Glutamatergic neuron (in vitro differentiated cells): ENCODE results near the gene INTS2. TPM values are rescaled to one million over a fixed set of nuclear protein-coding genes. Genes with fewer than 3 reads are reported as not detected.
"Not testable (repeated sequence)": the region's sequence is repeated elsewhere in the genome, so short reads cannot be mapped to it uniquely, and the experiment has no call there.

Source experiments
- DNase-seq: peaks from one replicate; pipeline ENCODE4 v3.0.0; 2022
- H3K27ac Mint-ChIP-seq: one replicate; pipeline ENCODE4 v1.8.0; 2020; ENCODE audit warnings: mild to moderate bottlenecking, mixed read lengths, inconsistent platforms; ENCODE audit not compliant: unreplicated experiment
- H3K27me3 Mint-ChIP-seq: one replicate; pipeline ENCODE4 v1.8.0; 2020; ENCODE audit warnings: mild to moderate bottlenecking, moderate library complexity, mixed read lengths, inconsistent platforms; ENCODE audit not compliant: unreplicated experiment
- H3K36me3 Mint-ChIP-seq: one replicate; pipeline ENCODE4 v1.8.0; 2020; ENCODE audit warnings: mild to moderate bottlenecking, mixed read lengths, inconsistent platforms; ENCODE audit not compliant: unreplicated experiment
- H3K4me1 Mint-ChIP-seq: one replicate; pipeline ENCODE4 v1.8.0; 2020; ENCODE audit warnings: mild to moderate bottlenecking, low read depth, mixed read lengths, inconsistent platforms; ENCODE audit not compliant: unreplicated experiment
- H3K4me3 Mint-ChIP-seq: one replicate; pipeline ENCODE4 v1.8.0; 2020; ENCODE audit warnings: mild to moderate bottlenecking, mixed read lengths, inconsistent platforms; ENCODE audit not compliant: unreplicated experiment
- H3K9me3 Mint-ChIP-seq: one replicate; pipeline ENCODE4 v1.8.0; 2020; ENCODE audit warnings: mild to moderate bottlenecking, moderate library complexity, mixed read lengths, inconsistent platforms; ENCODE audit not compliant: unreplicated experiment
- CTCF ChIP-seq: fragments of 200-600 bp; sonication (generic); IDR thresholded peaks from one replicate; pipeline ENCODE4 v1.5.0; 2021; ENCODE audit not compliant: partially characterized antibody, unreplicated experiment
- total RNA-seq: library from RNA; stranded (reverse); fragmentation: NEBNext Ultra II Directional; extraction: Animal tissue kit (Norgen Biotek cat#: 25700); gene quantifications from one replicate; pipeline ENCODE4 v1.2.1, GENCODE V29; 2021; ENCODE audit not compliant: unreplicated experiment

The INTS2 gene
- total RNA-seq, 1 donor from 2014 or later, result 16.9 TPM

- Mint-ChIP-seq H3K4me1 (no peaks in the 10 kb centered on the region), H3K4me3 (no peak overlapping the region), H3K36me3 (no peaks in the 10 kb centered on the region), H3K27ac (no peak overlapping the region), H3K9me3 (no peaks in the 10 kb centered on the region), H3K27me3 (peaks cover 2% of the 10 kb centered on the region)
- no peak for TF ChIP-seq CTCF
- DNase-seq, result no peak
Observed at GRCh38 chr17:61946359-61946758, 18.6 kb upstream of the INTS2 start.

DNA sequence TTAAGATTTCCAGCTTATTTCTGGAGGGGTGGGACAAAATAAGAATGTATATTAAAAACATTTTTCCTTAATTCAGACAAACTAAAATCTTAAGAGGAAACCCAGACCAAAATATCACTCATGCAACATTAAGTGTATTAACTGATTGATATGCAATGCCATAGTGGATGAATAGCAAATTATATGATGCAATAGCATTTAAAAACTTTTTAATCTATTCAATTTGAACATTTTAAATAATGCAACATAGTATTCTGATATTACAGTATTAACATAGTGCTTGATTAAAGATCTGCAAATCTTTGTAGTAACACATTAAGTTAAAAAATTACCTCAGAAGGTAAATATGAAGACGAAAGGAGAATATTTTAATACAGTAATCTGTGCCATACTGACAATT is 15.3 kb upstream of the INTS2 start:
- Mint-ChIP-seq H3K27ac (no peak overlapping the region), H3K4me1 (no peaks in the 10 kb centered on the region), H3K4me3 (no peak overlapping the region), H3K9me3 (no peaks in the 10 kb centered on the region), H3K36me3 (no peaks in the 10 kb centered on the region), H3K27me3 (no peaks in the 10 kb centered on the region)
- no peak for TF ChIP-seq CTCF
- DNase-seq, result no peak

GRCh38 chr17:61942085-61942484 is 14.3 kb upstream of the INTS2 start:
- no peak for TF ChIP-seq CTCF

DNA sequence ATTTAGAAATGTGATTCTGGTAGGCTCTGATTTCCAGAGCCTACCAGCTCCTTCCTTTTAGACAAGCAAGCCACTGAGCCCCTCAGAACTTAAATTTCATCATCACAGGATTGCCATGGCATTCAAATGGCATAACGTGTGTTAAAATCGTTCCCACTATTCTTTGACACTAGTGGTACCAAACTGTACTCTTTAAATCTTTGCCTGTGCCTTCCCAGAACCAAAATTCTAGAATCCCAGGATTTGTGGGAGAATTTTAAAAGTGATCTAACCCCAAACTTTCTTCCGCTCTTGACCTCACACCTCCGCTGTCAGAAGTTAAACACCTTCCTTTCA is 287 bp upstream of the INTS2 start:
- H3K27me3 Mint-ChIP-seq, result peaks cover 2% of the 10 kb centered on the region
- peak overlapping the region; percentile 95 for H3K4me3 Mint-ChIP-seq
- peaks cover 5% of the 10 kb centered on the region for H3K9me3 Mint-ChIP-seq
- H3K36me3 Mint-ChIP-seq, result no peaks in the 10 kb centered on the region
- peak overlapping the region; percentile 91 for H3K27ac Mint-ChIP-seq
- no peak for DNase-seq
- peaks cover 8% of the 10 kb centered on the region for H3K4me1 Mint-ChIP-seq
- no peak for TF ChIP-seq CTCF

More at GRCh38 chr17:61942085-61942484, 14.3 kb upstream of the INTS2 start:
- H3K4me3 Mint-ChIP-seq, result no peak overlapping the region
- DNase-seq, result no peak
- no peaks in the 10 kb centered on the region for H3K27me3 Mint-ChIP-seq
- H3K36me3 Mint-ChIP-seq, result no peaks in the 10 kb centered on the region
- no peaks in the 10 kb centered on the region for H3K4me1 Mint-ChIP-seq
- H3K9me3 Mint-ChIP-seq, result no peaks in the 10 kb centered on the region
- no peak overlapping the region for H3K27ac Mint-ChIP-seq

GRCh38 chr17:61926826-61927207 is 965 bp downstream of the INTS2 start:
- peak overlapping the region; percentile 91 for H3K27ac Mint-ChIP-seq
- H3K27me3 Mint-ChIP-seq, result peaks cover 2% of the 10 kb centered on the region
- no peaks in the 10 kb centered on the region for H3K36me3 Mint-ChIP-seq
- TF ChIP-seq CTCF, result no peak
- no peak for DNase-seq
- peak overlapping the region; percentile 95 for H3K4me3 Mint-ChIP-seq
- peaks cover 5% of the 10 kb centered on the region for H3K9me3 Mint-ChIP-seq
- H3K4me1 Mint-ChIP-seq, result peaks cover 8% of the 10 kb centered on the region

DNA sequence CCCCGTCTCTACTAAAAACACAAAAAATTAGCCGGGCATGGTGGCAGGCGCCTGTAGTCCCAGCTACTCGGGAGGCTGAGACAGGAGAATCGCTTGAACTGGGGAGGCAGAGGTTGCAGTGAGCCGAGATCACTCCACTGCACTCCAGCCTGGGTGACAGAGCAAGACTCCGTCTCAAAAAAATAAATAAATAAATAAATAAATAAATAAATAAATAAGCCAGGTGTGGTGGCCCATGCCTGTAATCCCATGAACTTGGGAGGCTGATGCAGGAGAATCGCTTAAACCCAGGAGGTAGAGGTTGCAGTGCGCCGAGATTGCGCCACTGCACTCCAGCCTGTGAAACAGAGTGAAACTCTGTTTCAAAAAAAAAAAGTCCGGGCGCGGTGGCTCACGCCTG is 12.6 kb downstream of the INTS2 start:
- H3K4me1 Mint-ChIP-seq, H3K27me3 Mint-ChIP-seq, H3K9me3 Mint-ChIP-seq, H3K27ac Mint-ChIP-seq, DNase-seq, H3K4me3 Mint-ChIP-seq, H3K36me3 Mint-ChIP-seq: not testable (repeated sequence)
